EL (cell line): ENCODE data around the gene ZCRB1.

Experiments used
- DNase-seq: peaks from one replicate; pipeline ENCODE4 v3.0.0-alpha.2; 2016

ZCRB1 gene

DNA sequence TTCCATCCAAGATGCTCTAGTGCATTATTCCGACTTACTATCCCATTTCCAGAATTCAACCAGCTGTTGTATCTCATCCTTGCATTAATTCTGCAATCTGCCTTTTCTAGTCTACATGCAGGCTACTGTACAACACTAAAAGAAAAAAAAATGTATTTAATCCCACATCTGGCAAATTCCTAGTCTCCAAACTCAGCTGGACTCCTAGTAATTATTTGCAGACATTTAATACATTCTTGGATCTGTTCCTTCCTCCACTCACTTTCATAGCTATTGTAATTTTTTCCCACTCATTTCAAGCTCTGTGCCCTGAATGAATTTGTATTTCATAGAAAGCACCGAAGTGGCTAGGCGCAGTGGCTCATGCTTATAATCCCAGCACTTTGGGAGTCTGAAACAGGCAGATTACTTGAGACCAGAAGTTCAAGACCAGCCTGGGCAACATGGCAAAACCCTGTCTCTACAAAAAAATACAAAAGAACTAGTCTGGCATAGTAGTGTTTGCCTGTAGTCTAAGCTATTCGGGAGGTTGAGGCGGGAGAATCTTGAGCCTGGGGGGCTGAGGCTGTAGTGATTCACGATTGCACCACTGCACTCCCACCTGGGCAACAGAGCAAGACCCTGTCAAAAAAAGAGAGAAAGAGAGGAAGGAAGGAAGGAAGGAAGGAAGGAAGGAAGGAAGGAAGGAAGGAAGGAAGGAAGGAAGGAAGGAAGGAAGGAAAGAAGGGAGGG lies 48.3 kb downstream of the ZCRB1 start:
- DNase-seq, result no peak

DNA sequence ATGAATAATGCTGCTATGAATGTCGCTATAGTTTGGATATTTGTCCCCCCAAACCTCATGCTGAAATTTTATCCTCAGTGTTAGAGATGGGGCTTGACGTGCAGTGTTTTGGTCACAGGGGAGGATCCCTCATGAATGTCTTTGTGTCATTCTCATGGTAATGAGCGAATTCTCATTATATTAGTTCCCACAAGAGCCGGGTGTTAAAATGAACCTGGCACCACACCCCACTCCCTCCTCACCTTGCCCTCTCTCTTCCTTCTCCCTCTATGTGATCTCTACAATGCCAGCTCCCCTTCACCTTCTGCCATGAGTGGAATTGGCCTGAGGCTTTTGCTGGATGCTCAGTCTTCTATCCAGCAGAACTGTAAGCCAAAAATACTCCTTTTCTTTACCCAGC lies 50.4 kb downstream of the ZCRB1 start:
- no peak for DNase-seq

DNA sequence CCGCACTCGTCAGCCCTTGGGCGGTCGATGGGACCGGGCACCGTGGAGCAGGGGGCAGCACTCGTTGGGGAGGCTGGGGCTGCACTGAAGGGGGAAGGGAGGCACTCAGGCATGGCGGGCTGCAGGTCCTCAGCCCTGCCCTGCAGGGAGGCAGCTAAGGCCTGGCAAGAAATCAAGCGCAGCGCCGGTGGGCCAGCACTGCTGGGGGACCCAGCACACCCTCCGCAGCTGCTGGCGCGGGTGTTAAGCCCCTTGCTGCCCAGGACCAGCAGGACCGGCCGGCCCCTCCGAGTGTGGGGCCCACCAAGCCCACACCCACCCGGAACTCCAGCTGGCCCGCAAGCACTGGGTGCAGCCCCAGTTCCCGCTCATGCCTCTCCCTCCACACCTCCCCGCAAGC lies 52.2 kb downstream of the ZCRB1 start:
- DNase-seq, result no peak

DNA sequence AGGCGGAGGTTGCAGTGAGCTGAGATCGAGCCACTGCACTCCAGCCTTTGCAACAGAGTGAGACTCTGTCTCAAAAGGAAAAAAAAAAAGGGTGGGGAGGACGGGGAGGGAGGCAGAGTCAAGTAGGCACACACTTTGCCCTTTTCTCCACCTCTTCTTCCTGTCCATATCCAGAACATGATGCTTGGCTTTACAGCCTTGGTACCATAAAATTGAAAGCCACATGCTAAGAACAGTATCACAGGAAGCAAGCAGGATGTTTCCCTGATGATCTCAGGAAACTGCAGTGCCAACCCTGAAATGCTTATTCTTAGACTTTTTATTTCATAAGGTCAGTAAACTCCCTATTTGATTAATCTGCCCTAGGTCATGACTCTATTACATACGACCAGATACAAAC lies 55.3 kb downstream of the ZCRB1 start:
- no peak for DNase-seq

DNA sequence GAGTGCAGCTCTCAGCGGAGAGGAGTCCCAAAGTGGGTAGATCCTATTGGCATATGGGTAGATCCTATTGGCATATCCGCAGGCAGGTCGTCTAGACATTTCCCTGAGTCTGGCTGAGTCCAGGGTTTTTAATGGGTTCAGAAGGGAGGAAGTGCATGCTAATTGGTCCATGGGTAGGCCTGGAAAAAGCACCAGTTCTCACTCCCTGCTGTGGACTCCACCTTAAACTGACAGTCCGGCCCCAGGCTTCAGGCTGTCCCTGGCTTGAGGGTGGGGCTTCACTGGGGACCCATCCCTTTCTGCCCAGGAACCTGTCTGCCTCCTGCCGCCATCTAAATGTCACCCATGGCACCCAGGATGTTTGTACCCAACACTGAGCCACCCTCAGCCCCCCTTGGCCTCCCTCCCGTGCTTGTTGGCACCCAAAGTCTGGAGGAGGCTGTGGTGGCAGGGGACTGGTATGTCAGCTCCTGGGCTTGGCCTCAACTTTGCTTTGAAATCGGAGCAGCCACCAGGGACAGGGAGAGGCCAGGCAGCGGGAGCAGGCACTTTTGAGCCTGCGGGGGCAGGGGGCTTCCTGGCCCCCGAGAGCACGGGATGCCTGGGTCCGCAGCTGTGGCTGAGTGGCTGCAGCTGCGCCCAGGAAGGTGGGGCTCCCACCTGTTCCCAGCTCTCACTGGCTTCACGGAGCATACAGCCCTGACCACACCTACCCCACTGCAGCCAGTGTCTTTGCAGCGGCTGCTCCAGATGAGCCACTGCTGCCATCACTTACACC lies 58.3 kb downstream of the ZCRB1 start:
- no peak for DNase-seq

DNA sequence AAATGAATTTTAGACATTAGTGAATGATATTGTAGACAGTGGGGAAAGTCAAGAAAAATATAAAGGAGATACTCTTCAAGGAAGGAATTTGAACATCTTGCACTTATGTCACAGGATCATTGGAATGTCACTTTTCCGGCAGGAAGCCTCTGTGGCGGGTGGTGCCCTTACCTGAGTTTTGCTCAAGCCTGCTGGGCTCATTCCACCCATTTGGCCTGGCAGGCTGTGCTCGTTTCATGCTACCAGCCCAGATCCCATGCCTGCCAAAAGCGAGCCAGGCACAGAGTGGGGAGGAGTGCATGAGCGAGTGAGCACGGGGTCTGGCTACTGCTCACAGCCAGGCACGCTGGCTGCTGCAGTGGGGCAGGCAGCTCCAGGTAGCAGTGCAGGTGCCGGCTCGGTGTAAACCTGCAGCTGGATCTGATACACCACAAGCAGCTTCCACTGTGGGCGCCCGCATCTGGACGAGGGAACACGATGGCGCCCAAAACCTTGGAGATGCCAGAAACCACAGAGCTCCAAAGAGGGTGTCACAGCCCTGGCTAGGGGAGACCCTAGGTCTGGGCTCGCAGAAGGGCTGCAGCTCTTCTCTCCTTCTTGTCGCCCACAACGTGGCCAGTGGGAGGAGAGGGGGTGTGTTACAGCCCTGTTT lies 59.2 kb downstream of the ZCRB1 start:
- DNase-seq, result no peak

DNA sequence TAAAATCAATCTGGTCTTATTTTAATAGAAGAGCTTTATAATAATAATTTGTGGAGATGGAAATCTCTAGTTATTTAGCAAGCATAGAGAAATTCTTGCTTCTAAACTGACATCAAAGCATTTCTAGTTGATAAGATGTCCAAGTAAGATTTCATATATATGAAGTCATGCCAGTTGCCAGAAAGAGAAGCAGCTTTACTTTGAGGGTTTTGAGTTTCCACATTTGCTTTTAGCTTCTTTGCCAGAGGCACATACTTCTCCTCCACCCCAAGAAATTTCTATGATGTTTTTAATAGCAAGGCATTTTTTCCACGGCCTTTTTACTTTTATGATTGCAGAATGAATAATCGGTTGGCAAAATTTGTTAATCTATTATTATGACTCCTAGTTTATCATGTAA lies 63.6 kb downstream of the ZCRB1 start:
- peak; percentile 8 for DNase-seq
